Stimulated activated CD8-positive, alpha-beta memory T cell treated with anti-CD3 and anti-CD28 coated beads, Interleukin-15, amount 100 ng/mL, for 4 hours (primary cell): ENCODE measurements around the gene VSTM2B.

ENCODE experiments used
- DNase-seq, 2 donors: peaks; one replicate each; pipeline ENCODE4 v3.0.0-alpha.2; 2020; ENCODE audit warnings: low read depth in 2 of 2

VSTM2B gene

GRCh38 chr19:29495901-29496441, 29.8 kb upstream of the VSTM2B start:
- DNase-seq = no peak

- DNase-seq = no peak
These were observed 28.6 kb upstream of the VSTM2B start for GRCh38 chr19:29497241-29497640.

- DNase-seq = no peak
These were observed 27.9 kb upstream of the VSTM2B start for GRCh38 chr19:29497686-29498436.

- DNase-seq = no peak
These were observed 26.4 kb upstream of the VSTM2B start for GRCh38 chr19:29499261-29499920.

GRCh38 chr19:29499921-29500590, 25.7 kb upstream of the VSTM2B start:
- no peak for DNase-seq

- no peak for DNase-seq
These were observed 23.8 kb upstream of the VSTM2B start for GRCh38 chr19:29501816-29502580.

GRCh38 chr19:29502581-29502850, 23.3 kb upstream of the VSTM2B start:
- no peak for DNase-seq

GRCh38 chr19:29503140-29503758, 22.5 kb upstream of the VSTM2B start:
- no peak for DNase-seq

- no peak for DNase-seq
These were observed 22.0 kb upstream of the VSTM2B start for GRCh38 chr19:29503785-29504184.

- DNase-seq = no peak
These were observed 21.3 kb upstream of the VSTM2B start for GRCh38 chr19:29504454-29504853.

GRCh38 chr19:29505097-29505824, 20.5 kb upstream of the VSTM2B start:
- DNase-seq = no peak

GRCh38 chr19:29506619-29506911, 19.2 kb upstream of the VSTM2B start:
- DNase-seq = no peak

GRCh38 chr19:29507081-29507860, 18.5 kb upstream of the VSTM2B start:
- no peak for DNase-seq

GRCh38 chr19:29508181-29508580, 17.6 kb upstream of the VSTM2B start:
- no peak for DNase-seq

- DNase-seq = no peak
These were observed 16.3 kb upstream of the VSTM2B start for GRCh38 chr19:29509456-29509855.

- no peak for DNase-seq
These were observed 15.0 kb upstream of the VSTM2B start for GRCh38 chr19:29510701-29511265.

GRCh38 chr19:29511768-29512167, 14.0 kb upstream of the VSTM2B start:
- DNase-seq = no peak

GRCh38 chr19:29512748-29513147, 13.0 kb upstream of the VSTM2B start:
- DNase-seq = no peak

- DNase-seq = no peak
These were observed 11.1 kb upstream of the VSTM2B start for GRCh38 chr19:29514525-29515232.
